ENCODE measurements around the gene TNS1.

The TNS1 gene

DNA sequence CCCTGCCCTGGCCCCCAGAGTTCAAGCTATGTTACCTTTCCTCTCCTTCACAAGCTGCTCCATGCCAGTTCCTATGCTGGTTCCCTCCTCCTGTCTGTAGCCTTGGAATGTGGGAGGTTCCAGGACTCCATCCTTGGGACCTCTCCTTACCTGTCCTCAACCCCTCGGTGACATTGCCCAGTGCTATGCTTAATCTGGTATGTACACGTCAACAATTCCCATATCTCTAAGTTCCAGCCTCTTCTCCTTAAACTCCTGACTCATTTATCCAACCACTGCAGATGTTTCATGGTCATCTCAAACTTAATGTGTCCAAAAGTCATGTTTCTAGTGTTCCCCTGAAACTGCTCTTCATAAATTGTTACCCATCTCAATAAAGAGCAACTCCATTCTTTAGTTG, 160.8 kb downstream of the TNS1 start:
- Histone ChIP-seq H3K79me2 (ENCODE audit: low read length) (no peaks in the 10 kb centered on the region), H3K4me2 (ENCODE audit: low read depth, low read length) (no peak overlapping the region), H3K36me3 (replicated peaks; ENCODE audit: insufficient read depth, low read length) (no peaks in the 10 kb centered on the region), H3K9me2 (replicated peaks; ENCODE audit: insufficient read depth, low read length) (no peaks in the 10 kb centered on the region), H3K27me3 (replicated peaks; ENCODE audit: insufficient read depth, low read length) (no peaks in the 10 kb centered on the region), H4K20me1 (ENCODE audit: insufficient read depth, low read length) (no peaks in the 10 kb centered on the region), H3K9ac (ENCODE audit: low read length) (no peak overlapping the region), H3K27ac (ENCODE audit: low read length) (no peak overlapping the region), H2AFZ (ENCODE audit: low read length) (no peak overlapping the region), H3K4me1 (ENCODE audit: low read length) (no peaks in the 10 kb centered on the region), H3K4me3 (ENCODE audit: low read length) (no peak overlapping the region), H3K9me3 (replicated peaks; ENCODE audit: insufficient read depth, low read length) (no peaks in the 10 kb centered on the region), H3F3A (ENCODE audit: insufficient read depth, low read length) (no peaks in the 10 kb centered on the region)
- TF ChIP-seq CTCF (IDR thresholded peaks at IDR 0.05; ENCODE audit: low read length) (no peak), EZH2phosphoT487 (IDR thresholded peaks at IDR 0.05; ENCODE audit: low read length) (no peak), EZH2 (optimal IDR thresholded peaks at IDR 0.05; ENCODE audit: low read depth, low read length) (no peak)
- DNase-seq: no peak

DNA sequence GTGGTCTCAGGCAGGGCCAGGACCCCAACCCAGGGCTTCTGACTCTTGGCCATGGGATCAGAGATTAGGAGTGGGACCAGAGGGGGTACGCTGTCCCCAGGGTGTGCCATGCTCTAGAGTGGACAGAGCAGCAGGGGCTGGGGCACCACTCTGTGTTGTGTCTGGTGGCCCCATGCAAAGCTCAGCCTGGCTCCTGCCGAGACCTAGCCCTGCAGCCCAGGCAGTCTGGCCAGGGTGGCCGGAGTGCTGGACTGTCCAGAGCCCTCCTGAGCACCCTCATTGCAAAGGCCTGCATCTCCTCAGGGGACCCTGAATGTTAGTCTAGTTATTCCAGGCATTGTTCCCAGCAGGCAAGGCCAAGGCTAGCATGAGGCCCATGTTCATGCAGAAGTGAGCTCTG, 162.3 kb downstream of the TNS1 start:
- H3K36me3 ChIP-seq (replicated peaks; ENCODE audit: insufficient read depth, low read length): no peaks in the 10 kb centered on the region
- H2AFZ ChIP-seq (ENCODE audit: low read length): no peak overlapping the region
- no peak overlapping the region for H3K27ac ChIP-seq (ENCODE audit: low read length)
- H3K9me2 ChIP-seq (replicated peaks; ENCODE audit: insufficient read depth, low read length): no peaks in the 10 kb centered on the region
- H4K20me1 ChIP-seq (ENCODE audit: insufficient read depth, low read length): no peaks in the 10 kb centered on the region
- H3K4me1 ChIP-seq (ENCODE audit: low read length): no peaks in the 10 kb centered on the region
- no peaks in the 10 kb centered on the region for H3K79me2 ChIP-seq (ENCODE audit: low read length)
- TF ChIP-seq CTCF (IDR thresholded peaks at IDR 0.05; ENCODE audit: low read length) (no peak), EZH2 (optimal IDR thresholded peaks at IDR 0.05; ENCODE audit: low read depth, low read length) (no peak), EZH2phosphoT487 (IDR thresholded peaks at IDR 0.05; ENCODE audit: low read length) (no peak)
- H3K4me2 ChIP-seq (ENCODE audit: low read depth, low read length): no peak overlapping the region
- H3K9ac ChIP-seq (ENCODE audit: low read length): no peak overlapping the region
- H3K9me3 ChIP-seq (replicated peaks; ENCODE audit: insufficient read depth, low read length): no peaks in the 10 kb centered on the region
- no peak overlapping the region for H3K4me3 ChIP-seq (ENCODE audit: low read length)
- no peak for DNase-seq
- H3F3A ChIP-seq (ENCODE audit: insufficient read depth, low read length): no peaks in the 10 kb centered on the region
- H3K27me3 ChIP-seq (replicated peaks; ENCODE audit: insufficient read depth, low read length): no peaks in the 10 kb centered on the region

- no peaks in the 10 kb centered on the region for H3K27me3 ChIP-seq (replicated peaks; ENCODE audit: insufficient read depth, low read length)
- H3K36me3 ChIP-seq (replicated peaks; ENCODE audit: insufficient read depth, low read length): no peaks in the 10 kb centered on the region
- no peaks in the 10 kb centered on the region for H3K79me2 ChIP-seq (ENCODE audit: low read length)
- no peak overlapping the region for H2AFZ ChIP-seq (ENCODE audit: low read length)
- H3K9me2 ChIP-seq (replicated peaks; ENCODE audit: insufficient read depth, low read length): no peaks in the 10 kb centered on the region
- H3K4me3 ChIP-seq (ENCODE audit: low read length): no peak overlapping the region
- TF ChIP-seq EZH2 (optimal IDR thresholded peaks at IDR 0.05; ENCODE audit: low read depth, low read length) (no peak), CTCF (IDR thresholded peaks at IDR 0.05; ENCODE audit: low read length) (no peak), EZH2phosphoT487 (IDR thresholded peaks at IDR 0.05; ENCODE audit: low read length) (no peak)
- no peak overlapping the region for H3K27ac ChIP-seq (ENCODE audit: low read length)
- H3K9ac ChIP-seq (ENCODE audit: low read length): no peak overlapping the region
- no peaks in the 10 kb centered on the region for H3F3A ChIP-seq (ENCODE audit: insufficient read depth, low read length)
- H3K4me1 ChIP-seq (ENCODE audit: low read length): no peaks in the 10 kb centered on the region
- DNase-seq: no peak
- H4K20me1 ChIP-seq (ENCODE audit: insufficient read depth, low read length): no peaks in the 10 kb centered on the region
- no peak overlapping the region for H3K4me2 ChIP-seq (ENCODE audit: low read depth, low read length)
- no peaks in the 10 kb centered on the region for H3K9me3 ChIP-seq (replicated peaks; ENCODE audit: insufficient read depth, low read length)
These were observed 163.1 kb downstream of the TNS1 start for GRCh38 chr2:217839750-217840107.

Measured in MM.1S (cell line).